Liver (tissue), 3 donors: ENCODE data around the gene MYO18A.

Experiments
- ATF3 ChIP-seq: IDR thresholded peaks from 2 replicates; pipeline ENCODE4 v1.6.1; 2016; ENCODE audit warnings: antibody characterized with exemption
- CTCF ChIP-seq: fragments of 150-350 bp; IDR thresholded peaks from 2 replicates; pipeline ENCODE4 v1.5.1; 2017; ENCODE audit warnings: improper control_type of control experiment, low read depth, low read length; ENCODE audit not compliant: missing input control
- EGR1 ChIP-seq, 2 donors: IDR thresholded peaks; 2 replicates each; pipeline ENCODE4 v1.6.1; 2016 to 2018; ENCODE audit warnings: antibody characterized with exemption in 2 of 2, low read depth in 2 of 2
- FOXA1 ChIP-seq: IDR thresholded peaks from 2 replicates; pipeline ENCODE4 v1.6.1; 2016; ENCODE audit warnings: antibody characterized with exemption
- FOXA2 ChIP-seq: IDR thresholded peaks from 2 replicates; pipeline ENCODE4 v1.6.1; 2016; ENCODE audit warnings: antibody characterized with exemption
- GABPA ChIP-seq, 2 donors: IDR thresholded peaks in 1 of 2; conservative IDR thresholded peaks in 1 of 2; 2 replicates each; pipeline ENCODE4 v1.6.1; 2016; ENCODE audit warnings: antibody characterized with exemption in 2 of 2, mild to moderate bottlenecking in 1 of 2, moderate library complexity in 1 of 2
- HNF4G ChIP-seq: IDR thresholded peaks from 2 replicates; pipeline ENCODE4 v1.6.1; 2016; ENCODE audit warnings: antibody characterized with exemption
- JUND ChIP-seq, 2 donors: IDR thresholded peaks; 2 replicates each; pipeline ENCODE4 v1.6.1; 2016; ENCODE audit warnings: antibody characterized with exemption in 2 of 2
- MAX ChIP-seq: IDR thresholded peaks from 2 replicates; pipeline ENCODE4 v1.6.1; 2016; ENCODE audit warnings: antibody characterized with exemption
- RAD21 ChIP-seq, 2 donors: IDR thresholded peaks; 2 replicates each; pipeline ENCODE4 v1.6.1; 2016; ENCODE audit warnings: antibody characterized with exemption in 2 of 2, mild to moderate bottlenecking in 2 of 2
- REST ChIP-seq: IDR thresholded peaks from 2 replicates; pipeline ENCODE4 v1.6.1; 2016; ENCODE audit warnings: antibody characterized with exemption, mild to moderate bottlenecking
- TAF1 ChIP-seq: conservative IDR thresholded peaks from 2 replicates; pipeline ENCODE4 v1.6.1; 2016; ENCODE audit warnings: antibody characterized with exemption, mild to moderate bottlenecking
- ZBTB33 ChIP-seq: IDR thresholded peaks from 2 replicates; pipeline ENCODE4 v1.6.1; 2016; ENCODE audit warnings: antibody characterized with exemption
- donor health status: healthy.
- donor health status: healthy.

GRCh38 chr17:29127840-29128239 is 52.4 kb downstream of the MYO18A start:
- TF ChIP-seq CTCF = no peak
- no peak for TF ChIP-seq REST
- TF ChIP-seq ZBTB33 = no peak
- no peak for TF ChIP-seq RAD21 (IDR thresholded peaks at IDR 0.05)
- TF ChIP-seq EGR1 (IDR thresholded peaks at IDR 0.05; ENCODE audit: low read depth in 2 of 2) = no peak
- no peak for TF ChIP-seq FOXA1
- TF ChIP-seq FOXA2 = no peak
- no peak for TF ChIP-seq TAF1
- TF ChIP-seq GABPA (IDR thresholded peaks at IDR 0.05 in 1 of 2, conservative IDR thresholded peaks at IDR 0.05 in 1 of 2) = no peak
- no peak for TF ChIP-seq HNF4G
- TF ChIP-seq MAX = no peak
- no peak for TF ChIP-seq JUND (IDR thresholded peaks at IDR 0.05)
- no peak for TF ChIP-seq ATF3
